K562 (cell line): ENCODE data around the gene NFAM1. TPM values are rescaled to one million over a fixed set of nuclear protein-coding genes. Genes with fewer than 3 reads are reported as not detected.
A peak's percentile ranks its signal among the peaks of the same experiment; 100 is the strongest.

Experiments
- E2F5 ChIP-seq: sonication (generic); formaldehyde crosslinking; IDR thresholded peaks from 2 replicates; pipeline ENCODE4 v1.8.0; 2022; ENCODE audit warnings: mild to moderate bottlenecking, missing genetic modification reagents
- E2F6 ChIP-seq, 2 experiments: IDR thresholded peaks; 2 replicates each; pipeline ENCODE4 v1.6.1; 2011; ENCODE audit warnings: borderline replicate concordance in 1 of 2, control low read depth in 1 of 2, low read depth in 1 of 2, low read length in 1 of 2, mild to moderate bottlenecking in 1 of 2, mixed read lengths in 1 of 2, moderate library complexity in 1 of 2; ENCODE audit not compliant: insufficient read depth in 1 of 2, insufficient read length in 1 of 2, poor library complexity in 1 of 2, severe bottlenecking in 1 of 2; ENCODE audit errors: extremely low read depth in 1 of 2
- E4F1 ChIP-seq: fragments of 250-450 bp; sonication (Bioruptor Pico); IDR thresholded peaks from 2 replicates; pipeline ENCODE4 v1.5.0; 2021; ENCODE audit warnings: mild to moderate bottlenecking, borderline replicate concordance
- FOXJ3 ChIP-seq: sonication (generic); formaldehyde crosslinking; IDR thresholded peaks from 2 replicates; pipeline ENCODE4 v1.4.0; 2020; ENCODE audit warnings: mild to moderate bottlenecking, missing genetic modification reagents
- GTF2F1 ChIP-seq: IDR thresholded peaks from 2 replicates; pipeline ENCODE4 v1.6.1; 2011; ENCODE audit warnings: low read depth, low read length, improper control_type of control experiment
- HMG20B ChIP-seq: fragments of 250-450 bp; sonication (Bioruptor Pico); IDR thresholded peaks from 2 replicates; pipeline ENCODE4 v1.5.0; 2021; ENCODE audit warnings: mild to moderate bottlenecking
- HMGXB4 ChIP-seq: sonication (generic); formaldehyde crosslinking; IDR thresholded peaks from 2 replicates; pipeline ENCODE4 v1.8.1; 2023; ENCODE audit warnings: mild to moderate bottlenecking, missing genetic modification reagents
- MYC ChIP-seq, 2 experiments: fragments of 250-450 bp in 1 of 2; sonication (Bioruptor Pico) in 1 of 2; IDR thresholded peaks; 2 replicates each; pipeline versions ENCODE4 v1.5.1 to v1.6.1; 2012 to 2021; ENCODE audit warnings: low read depth in 2 of 2, borderline replicate concordance in 1 of 2, improper control_type of control experiment in 1 of 2, low read length in 1 of 2, mild to moderate bottlenecking in 1 of 2, moderate library complexity in 1 of 2
- RBFOX2 ChIP-seq: fragments of 200-400 bp; formaldehyde crosslinking; IDR thresholded peaks from 2 replicates; pipeline ENCODE4 v1.6.1; 2017; ENCODE audit warnings: low read depth, mild to moderate bottlenecking, low read length, moderate library complexity
- SAFB2 ChIP-seq: fragments of 200-400 bp; formaldehyde crosslinking; IDR thresholded peaks from 2 replicates; pipeline ENCODE4 v1.6.1; 2018; ENCODE audit warnings: borderline replicate concordance, low read length, low read depth, moderate library complexity; ENCODE audit not compliant: severe bottlenecking
- SMAD3 ChIP-seq: fragments of 450-650 bp; formaldehyde crosslinking; conservative IDR thresholded peaks from 2 replicates; pipeline ENCODE4 v1.4.0; 2020; ENCODE audit warnings: mild to moderate bottlenecking
- TOE1 ChIP-seq, 2 experiments: fragments of 450-650 bp in 1 of 2; sonication (generic) in 1 of 2; formaldehyde crosslinking in 1 of 2; IDR thresholded peaks; 2 replicates each; pipeline versions ENCODE4 v1.7.1 to v1.8.0; 2016 to 2022; ENCODE audit warnings: borderline replicate concordance in 2 of 2, mild to moderate bottlenecking in 2 of 2, antibody characterized with exemption in 1 of 2, inconsistent platforms in 1 of 2, low read depth in 1 of 2, missing genetic modification reagents in 1 of 2, moderate library complexity in 1 of 2
- ZBTB49 ChIP-seq: sonication (generic); formaldehyde crosslinking; IDR thresholded peaks from 2 replicates; pipeline ENCODE4 v1.8.0; 2022; ENCODE audit warnings: missing genetic modification reagents, mild to moderate bottlenecking, borderline replicate concordance
- ZNF175 ChIP-seq: fragments of 200-800 bp; sonication (Bioruptor generic); IDR thresholded peaks from 2 replicates; pipeline ENCODE4 v1.6.1; 2016; ENCODE audit warnings: low read depth, mild to moderate bottlenecking, missing genetic modification characterization, missing compliant biosample characterization
- ZNF586 ChIP-seq: fragments of 450-650 bp; formaldehyde crosslinking; conservative IDR thresholded peaks from 2 replicates; pipeline ENCODE4 v1.4.0; 2020; ENCODE audit warnings: mild to moderate bottlenecking, moderate library complexity
- polyA plus RNA-seq, 8 experiments: library from polyadenylated mRNA; depleted of rRNA in 4 of 8; stranded (reverse) in 5 of 8; unstranded in 3 of 8; fragments of >200 nt; fragmentation: Nextera tagmentation in 2 of 8; fragmentation: Illumina TruSeq in 1 of 8; extraction: Ambion mirVana in 2 of 8; extraction: Trizol in 1 of 8; gene quantifications; 2 replicates each; pipeline versions ENCODE4 v1.2.1 to v1.2.3, GENCODE V29; 2011 to 2014; ENCODE audit warnings: inconsistent platforms in 1 of 8, missing spikeins in 1 of 8
- total RNA-seq, 7 experiments: library from RNA; depleted of rRNA in 6 of 7; stranded (reverse); fragments of >200 nt in 6 of 7; fragmentation: Illumina TruSeq in 2 of 7; extraction: Trizol in 2 of 7; gene quantifications; 2 replicates each; pipeline versions ENCODE4 v1.2.1 to v1.2.3, GENCODE V29; 2011 to 2021; ENCODE audit warnings: low replicate concordance in 1 of 7

The NFAM1 gene
- total and polyA plus RNA-seq, 9 of the 15 experiments (the other 6 are each of a cell fraction or from before 2014, with no cell fraction given): 0.01 to 0.18 (median 0.03) TPM; not detected in 5

- TF ChIP-seq ZNF175 (CRISPR knock-in tag) (no peak), HMG20B (CRISPR knock-in tag) (no peak), E2F6 (IDR thresholded peaks at IDR 0.05; ENCODE audit: borderline replicate concordance in 1 of 2, extremely low read depth in 1 of 2, insufficient read depth in 1 of 2, insufficient read length in 1 of 2, low read depth in 1 of 2, low read length in 1 of 2, poor library complexity in 1 of 2, severe bottlenecking in 1 of 2) (peak in 1 of 2 experiments; percentile 24), ZBTB49 (CRISPR knock-in tag) (no peak), RBFOX2 (no peak), GTF2F1 (no peak), TOE1 (IDR thresholded peaks at IDR 0.05; ENCODE audit: borderline replicate concordance) (no peak), TOE1 (CRISPR knock-in tag; IDR thresholded peaks at IDR 0.05; ENCODE audit: borderline replicate concordance, low read depth) (no peak), MYC (IDR thresholded peaks at IDR 0.05; ENCODE audit: low read depth, low read length) (peak; percentile 34; the same call in 1 of the 2 replicates), MYC (CRISPR knock-in tag; IDR thresholded peaks at IDR 0.05; ENCODE audit: borderline replicate concordance, low read depth) (no peak), HMGXB4 (CRISPR knock-in tag) (no peak), E4F1 (no peak), SMAD3 (no peak), E2F5 (no peak), SAFB2 (no peak), ZNF586 (CRISPR knock-in tag) (no peak), FOXJ3 (CRISPR knock-in tag) (no peak)
Observed at GRCh38 chr22:42399315-42400271, 32.6 kb downstream of the NFAM1 start (continued).
